Measurements from ENCODE around the gene UGT1A8.
"Not testable (repeated sequence)": the region's sequence is repeated elsewhere in the genome, so short reads cannot be mapped to it uniquely, and the experiment has no call there.

Gene UGT1A8

GRCh38 chr2:233689031-233689430 lies 71.6 kb downstream of the UGT1A8 start:
- no peak for DNase-seq

GRCh38 chr2:233689501-233689900 lies 72.1 kb downstream of the UGT1A8 start:
- no peak for DNase-seq

- DNase-seq: no peak
These were observed 73.0 kb downstream of the UGT1A8 start for GRCh38 chr2:233690444-233690843.

- DNase-seq: no peak
These were observed 74.3 kb downstream of the UGT1A8 start for GRCh38 chr2:233691443-233692433.

GRCh38 chr2:233692648-233693047 lies 75.2 kb downstream of the UGT1A8 start, which contains the start of gene UGT1A6:
Gene UGT1A6, plus strand, starts transcription at chr2:233692890. Its CDS starts 115 bp downstream, at chr2:233693005.
- DNase-seq: no peak

- no peak for DNase-seq
These were observed 76.5 kb downstream of the UGT1A8 start for GRCh38 chr2:233693963-233694362.

- no peak for DNase-seq
These were observed 81.3 kb downstream of the UGT1A8 start for GRCh38 chr2:233698740-233699139.

GRCh38 chr2:233699424-233700027 lies 82.1 kb downstream of the UGT1A8 start:
- DNase-seq: no peak

- no peak for DNase-seq
These were observed 82.7 kb downstream of the UGT1A8 start for GRCh38 chr2:233700028-233700635.

- DNase-seq: not testable (repeated sequence)
These were observed 83.4 kb downstream of the UGT1A8 start for GRCh38 chr2:233700842-233701241.

- DNase-seq: no peak
These were observed 84.8 kb downstream of the UGT1A8 start for GRCh38 chr2:233702238-233702637.

GRCh38 chr2:233705911-233706506 lies 88.6 kb downstream of the UGT1A8 start:
- DNase-seq: no peak

GRCh38 chr2:233706720-233707119 lies 89.3 kb downstream of the UGT1A8 start:
- no peak for DNase-seq

GRCh38 chr2:233707940-233708644 lies 90.7 kb downstream of the UGT1A8 start:
- no peak for DNase-seq

- no peak for DNase-seq
These were observed 91.5 kb downstream of the UGT1A8 start for GRCh38 chr2:233708942-233709341.

GRCh38 chr2:233711312-233712008 lies 94.0 kb downstream of the UGT1A8 start:
- peak; percentile 56 for DNase-seq

GRCh38 chr2:233712611-233713261 lies 95.3 kb downstream of the UGT1A8 start, which contains the start of gene UGT1A5:
Gene UGT1A5, plus strand, starts transcription at chr2:233712907. Its CDS starts 85 bp downstream, at chr2:233712992.
- DNase-seq: no peak

- no peak for DNase-seq
These were observed 95.8 kb downstream of the UGT1A8 start for GRCh38 chr2:233713262-233713615.

GRCh38 chr2:233714121-233714520 lies 96.7 kb downstream of the UGT1A8 start:
- no peak for DNase-seq

- DNase-seq: no peak
These were observed 101.1 kb downstream of the UGT1A8 start, which contains the start of gene UGT1A4 for GRCh38 chr2:233718552-233718951. Gene UGT1A4, plus strand, starts transcription at chr2:233718736. Its CDS starts 85 bp downstream, at chr2:233718821.

GRCh38 chr2:233728723-233729301 lies 111.4 kb downstream of the UGT1A8 start, which contains the start of gene UGT1A3:
Gene UGT1A3, plus strand, starts transcription at chr2:233729042. Its CDS starts 85 bp downstream, at chr2:233729127.
- no peak for DNase-seq

All from CD4-positive, alpha-beta T cell treated with Interleukin-4 for 4 hours (primary cell).